BLaER1 treated with 17β-estradiol and CSF1 and Interleukin-3, amounts not matched to agents 10 nM and 100 nM (cell line): ENCODE data around the gene RAP1GDS1.
"Not testable (repeated sequence)": the region's sequence is repeated elsewhere in the genome, so short reads cannot be mapped to it uniquely, and the experiment has no call there.

ENCODE experiments used
- H3K27ac ChIP-seq, 11 experiments: shearing (Covaris generic); formaldehyde crosslinking; 2 replicates each; pipeline ENCODE4 v1.8.1; 2022
- H3K27me3 ChIP-seq, 11 experiments: shearing (Covaris generic); formaldehyde crosslinking; 2 replicates each; pipeline ENCODE4 v1.8.1; 2022
- H3K36me3 ChIP-seq, 11 experiments: shearing (Covaris generic); formaldehyde crosslinking; 2 replicates each; pipeline ENCODE4 v1.8.1; 2022
- H3K4me1 ChIP-seq, 10 experiments: shearing (Covaris generic); formaldehyde crosslinking; 2 replicates each; pipeline ENCODE4 v1.8.1; 2022
- H3K4me2 ChIP-seq, 11 experiments: shearing (Covaris generic); formaldehyde crosslinking; 2 replicates each; pipeline ENCODE4 v1.8.1; 2022
- H3K4me3 ChIP-seq, 10 experiments: shearing (Covaris generic); formaldehyde crosslinking; 2 replicates each; pipeline ENCODE4 v1.8.1; 2022
- H3K9ac ChIP-seq, 11 experiments: shearing (Covaris generic); formaldehyde crosslinking; 2 replicates each; pipeline ENCODE4 v1.8.1; 2022
- H3K9me3 ChIP-seq, 11 experiments: shearing (Covaris generic); formaldehyde crosslinking; replicated peaks in 1 of 11; 2 replicates each; pipeline ENCODE4 v1.8.1; 2022
- H4K20me1 ChIP-seq, 11 experiments: shearing (Covaris generic); formaldehyde crosslinking; 2 replicates each; pipeline ENCODE4 v1.8.1; 2022
- Cebpa-rat ChIP-seq, 11 experiments: shearing (Covaris generic); IDR thresholded peaks; 2 replicates each; pipeline ENCODE4 v1.8.1; 2022

Gene RAP1GDS1

DNA sequence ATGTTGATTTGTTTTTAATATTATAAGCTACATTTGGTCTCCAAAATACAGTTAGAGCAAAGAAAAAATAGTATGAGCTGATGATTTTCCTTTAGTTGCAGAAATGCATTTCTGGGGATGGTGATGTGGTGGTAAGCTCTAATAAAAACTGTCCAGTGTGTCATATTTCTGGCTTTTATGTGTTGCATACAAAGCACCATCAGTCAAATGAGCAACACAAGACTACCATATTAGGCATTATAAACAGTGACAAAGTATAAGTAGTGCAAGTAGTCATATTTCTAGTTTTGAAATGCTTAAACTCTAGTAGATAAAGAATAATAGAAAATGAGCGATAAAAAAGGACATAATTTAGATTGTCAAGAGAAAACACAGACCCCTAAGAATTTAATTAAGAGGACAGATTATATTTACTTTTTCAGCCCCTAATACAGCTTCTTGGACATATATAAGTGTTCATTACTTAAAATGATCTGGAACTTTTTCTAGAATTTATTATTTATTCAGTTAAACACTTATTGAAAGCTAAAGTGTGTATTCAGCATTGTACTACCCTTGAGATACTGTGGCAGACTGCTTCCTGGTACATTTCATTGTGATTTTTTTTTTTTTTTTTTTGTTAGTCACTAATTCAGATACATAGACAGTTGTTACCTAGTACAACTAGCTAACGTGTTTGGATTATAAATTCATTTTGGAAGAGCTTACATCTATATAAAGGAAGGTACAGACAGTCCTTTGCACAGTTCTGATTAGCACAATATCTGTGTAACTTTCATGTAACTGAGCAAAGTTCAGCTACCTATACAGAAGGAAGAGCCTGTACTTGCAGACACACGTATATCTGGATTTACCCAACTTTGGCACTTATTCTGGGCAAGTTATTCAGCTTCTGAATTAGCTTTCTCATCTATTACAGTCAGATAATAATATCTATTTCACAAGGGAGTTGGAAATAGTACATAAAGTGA is 22.3 kb downstream of the RAP1GDS1 start:
- Histone ChIP-seq H3K9ac (no peak overlapping the region), H3K4me1 (peaks cover 0 to under 1% (median 0%) of the 10 kb centered on the region in 10 experiments; a peak in 2 of 20 replicates), H3K4me2 (no peak overlapping the region)

DNA sequence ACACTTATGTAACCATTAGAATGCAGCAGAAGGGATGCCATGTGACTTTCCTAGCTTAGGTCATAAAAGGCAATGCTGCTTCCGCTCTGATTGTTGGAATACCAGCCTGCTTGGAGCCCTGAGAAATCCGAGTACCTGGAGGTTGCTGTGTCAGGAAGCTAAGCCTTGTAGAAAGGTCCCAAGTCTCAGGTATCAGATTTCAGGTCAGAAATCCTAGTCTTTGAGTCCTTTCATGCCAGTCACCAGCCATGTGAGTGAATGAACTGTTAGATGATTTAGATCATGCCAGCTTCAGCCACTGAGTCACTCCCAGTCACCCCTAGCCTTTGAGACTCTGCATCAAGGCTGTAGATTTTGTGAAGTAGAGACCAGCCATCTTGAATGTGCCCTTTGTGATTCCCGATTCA is 23.5 kb downstream of the RAP1GDS1 start:
- peaks cover 0 to 10% (median 2%) of the 10 kb centered on the region in 10 experiments; a peak in 5 of 20 replicates for H3K4me1 ChIP-seq
- 0 out of 22 replicates have a peak, but pooled peaks cover 0 to 4% (median 0%) of the 10 kb centered on the region in 11 experiments for H3K36me3 ChIP-seq

More for the DNA sequence above, 22.3 kb downstream of the RAP1GDS1 start:
- peaks cover 6 to 22% (median 14%) of the 10 kb centered on the region in 11 experiments; a peak in 17 of 22 replicates for H3K9me3 ChIP-seq
- no peak overlapping the region for H3K27ac ChIP-seq
- H4K20me1 ChIP-seq = peaks cover 0 to 61% (median 21%) of the 10 kb centered on the region in 11 experiments; a peak in 11 of 22 replicates
- peaks cover 0 to 5% (median 0%) of the 10 kb centered on the region in 11 experiments; a peak in 2 of 22 replicates for H3K36me3 ChIP-seq
- no peak overlapping the region for H3K4me3 ChIP-seq
- H3K27me3 ChIP-seq = no peaks in the 10 kb centered on the region
- TF ChIP-seq Cebpa-rat (IDR thresholded peaks at IDR 0.05) = no peak

GRCh38 chr4:98285676-98286075 is 24.5 kb downstream of the RAP1GDS1 start:
- no peak for TF ChIP-seq Cebpa-rat (IDR thresholded peaks at IDR 0.05)
- H3K27ac ChIP-seq = no peak overlapping the region
- 0 out of 22 replicates have a peak, but pooled peaks cover 0 to 4% (median 0%) of the 10 kb centered on the region in 11 experiments for H3K36me3 ChIP-seq
- no peaks in the 10 kb centered on the region for H3K27me3 ChIP-seq
- H3K9me3 ChIP-seq = peaks cover 0 to 8% (median under 1%) of the 10 kb centered on the region in 11 experiments; a peak in 7 of 22 replicates
- H3K9ac ChIP-seq = no peak overlapping the region
- H3K4me1 ChIP-seq = peaks cover 0 to 10% (median 2%) of the 10 kb centered on the region in 10 experiments; a peak in 5 of 20 replicates
- H3K4me2 ChIP-seq = no peak overlapping the region
- peaks cover 0 to 82% (median 34%) of the 10 kb centered on the region in 11 experiments; a peak in 13 of 22 replicates for H4K20me1 ChIP-seq
- no peak overlapping the region for H3K4me3 ChIP-seq

More for the DNA sequence above, 23.5 kb downstream of the RAP1GDS1 start:
- H3K4me2 ChIP-seq = no peak overlapping the region
- H4K20me1 ChIP-seq = peaks cover 0 to 72% (median 26%) of the 10 kb centered on the region in 11 experiments; a peak in 11 of 22 replicates
- H3K9ac ChIP-seq = no peak overlapping the region
- TF ChIP-seq Cebpa-rat (IDR thresholded peaks at IDR 0.05) = no peak
- H3K4me3 ChIP-seq = no peak overlapping the region
- H3K27ac ChIP-seq = no peak overlapping the region
- peaks cover 0 to 13% (median 6%) of the 10 kb centered on the region in 11 experiments; a peak in 15 of 22 replicates for H3K9me3 ChIP-seq
- no peaks in the 10 kb centered on the region for H3K27me3 ChIP-seq

DNA sequence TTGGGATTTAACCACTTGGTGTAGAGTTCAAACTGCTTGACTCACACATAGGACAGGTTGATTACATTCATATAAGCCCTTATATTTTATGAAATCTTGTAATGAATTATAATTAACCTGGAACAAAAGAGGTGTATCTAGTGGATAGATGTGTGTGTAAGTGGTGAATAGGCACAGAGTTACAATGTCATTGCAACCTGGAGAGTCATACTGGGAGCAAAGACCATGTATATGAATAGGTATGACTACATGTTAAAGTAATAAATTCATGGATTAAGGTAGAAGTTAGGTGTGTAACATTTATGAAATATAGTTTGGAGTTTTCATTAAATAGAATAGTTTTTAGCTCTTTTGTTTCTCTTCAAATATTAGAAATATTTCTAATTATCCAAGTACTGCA is 26.1 kb downstream of the RAP1GDS1 start:
- H4K20me1 ChIP-seq = peaks cover 0 to 91% (median 43%) of the 10 kb centered on the region in 11 experiments; a peak in 15 of 22 replicates
- no peaks in the 10 kb centered on the region for H3K27me3 ChIP-seq

DNA sequence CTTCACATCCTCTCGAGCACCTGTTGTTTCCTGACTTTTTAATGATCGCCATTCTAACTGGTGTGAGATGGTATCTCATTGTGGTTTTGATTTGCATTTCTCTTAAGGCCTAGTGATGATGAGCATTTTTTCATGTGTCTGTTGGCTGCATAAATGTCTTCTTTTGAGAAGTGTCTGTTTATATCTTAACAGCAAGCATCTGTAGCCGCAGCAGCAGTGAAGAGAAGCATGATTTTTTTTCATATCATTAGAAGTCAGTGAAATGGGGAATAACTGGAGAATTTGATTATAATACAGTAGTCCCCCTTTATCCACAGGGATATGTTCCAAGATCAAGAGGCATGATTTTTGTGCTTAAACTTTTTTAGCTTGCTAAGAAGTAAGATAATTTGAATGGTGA is 27.5 kb downstream of the RAP1GDS1 start:
- peaks cover 0 to 11% (median 0%) of the 10 kb centered on the region in 11 experiments; a peak in 3 of 22 replicates for H3K9me3 ChIP-seq
- peaks cover 0 to 83% (median 41%) of the 10 kb centered on the region in 11 experiments; a peak in 15 of 22 replicates for H4K20me1 ChIP-seq
- peaks cover 2 to 11% (median 5%) of the 10 kb centered on the region in 11 experiments; a peak in 16 of 22 replicates for H3K36me3 ChIP-seq
- not testable (repeated sequence) for H3K4me3 ChIP-seq, H3K9ac ChIP-seq, H3K4me2 ChIP-seq, H3K27me3 ChIP-seq, H3K27ac ChIP-seq
- peaks cover 0 to 12% (median 5%) of the 10 kb centered on the region in 10 experiments; a peak in 9 of 20 replicates for H3K4me1 ChIP-seq

More for the DNA sequence above, 26.1 kb downstream of the RAP1GDS1 start:
- Histone ChIP-seq H3K4me2 (no peak overlapping the region), H3K9me3 (peaks cover 0 to 11% (median 0%) of the 10 kb centered on the region in 11 experiments; a peak in 3 of 22 replicates), H3K4me1 (peaks cover 0 to 10% (median 2%) of the 10 kb centered on the region in 10 experiments; a peak in 5 of 20 replicates), H3K9ac (no peak overlapping the region), H3K36me3 (0 out of 22 replicates have a peak, but pooled peaks cover 0 to 4% (median 0%) of the 10 kb centered on the region in 11 experiments), H3K4me3 (no peak overlapping the region), H3K27ac (no peak overlapping the region)
- TF ChIP-seq Cebpa-rat (IDR thresholded peaks at IDR 0.05) = no peak

DNA sequence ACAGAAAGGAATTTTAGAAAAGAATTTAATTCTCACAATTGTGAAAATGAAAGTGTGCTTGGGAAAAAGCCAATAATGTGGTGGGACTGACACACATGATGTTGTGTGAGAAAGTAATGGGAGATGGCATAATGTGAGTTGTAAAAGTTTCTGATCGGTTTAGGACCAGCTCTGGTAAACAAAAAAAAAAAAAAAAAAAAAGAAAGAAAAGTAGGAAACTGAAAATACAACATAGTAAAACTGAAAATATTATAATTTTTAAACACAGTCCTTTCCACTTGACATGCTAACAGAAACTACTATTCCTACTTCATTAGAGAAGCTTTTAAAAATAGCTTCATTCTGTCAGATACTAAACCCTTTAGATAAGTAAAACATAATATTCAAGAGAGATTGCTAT is 28.2 kb downstream of the RAP1GDS1 start:
- peaks cover 0 to 78% (median 36%) of the 10 kb centered on the region in 11 experiments; a peak in 15 of 22 replicates for H4K20me1 ChIP-seq
- H3K4me2 ChIP-seq = peak overlapping the region in 1 of 11 experiments; percentile 6; a peak in 2 of 22 replicates
- no peak for TF ChIP-seq Cebpa-rat (IDR thresholded peaks at IDR 0.05)
- H3K4me1 ChIP-seq = peaks cover 0 to 19% (median 5%) of the 10 kb centered on the region in 10 experiments; a peak in 9 of 20 replicates
- H3K36me3 ChIP-seq = peaks cover 5 to 16% (median 10%) of the 10 kb centered on the region in 11 experiments; a peak in 20 of 22 replicates
- H3K4me3 ChIP-seq = no peak overlapping the region
- peaks cover 0 to 11% (median 0%) of the 10 kb centered on the region in 11 experiments; a peak in 3 of 22 replicates for H3K9me3 ChIP-seq
- no peak overlapping the region for H3K27ac ChIP-seq
- no peak overlapping the region for H3K9ac ChIP-seq
- H3K27me3 ChIP-seq = no peaks in the 10 kb centered on the region

DNA sequence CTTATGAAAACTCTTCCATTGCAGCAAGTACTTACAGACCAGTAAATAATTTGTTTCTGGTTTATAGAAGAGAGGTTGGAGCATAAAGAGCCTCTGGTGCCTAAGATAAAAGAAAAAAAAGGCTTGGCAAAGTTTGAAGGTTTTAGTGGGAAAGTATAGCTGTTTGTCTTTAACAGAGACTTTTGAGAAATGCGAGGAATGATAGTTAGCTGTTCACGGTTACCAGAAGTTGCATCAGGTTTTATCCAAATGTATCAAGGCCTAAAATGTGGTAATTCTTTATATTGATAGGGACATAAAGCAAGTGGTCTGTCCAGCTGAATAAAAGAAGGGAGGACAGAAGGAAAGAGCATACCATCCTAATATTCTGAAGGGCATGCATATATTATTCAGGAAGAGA is 29.3 kb downstream of the RAP1GDS1 start:
- Histone ChIP-seq H3K9me3 (peaks cover 0 to 11% (median 0%) of the 10 kb centered on the region in 11 experiments; a peak in 3 of 22 replicates), H3K4me1 (peaks cover 0 to 23% (median 5%) of the 10 kb centered on the region in 10 experiments; a peak in 9 of 20 replicates), H3K9ac (no peak overlapping the region), H3K27ac (no peak overlapping the region), H3K27me3 (no peaks in the 10 kb centered on the region), H4K20me1 (peaks cover 0 to 68% (median 26%) of the 10 kb centered on the region in 11 experiments; a peak in 15 of 22 replicates), H3K4me2 (no peak overlapping the region), H3K36me3 (peaks cover 8 to 27% (median 22%) of the 10 kb centered on the region in 11 experiments), H3K4me3 (no peak overlapping the region)
- no peak for TF ChIP-seq Cebpa-rat (IDR thresholded peaks at IDR 0.05)

GRCh38 chr4:98293104-98293887 is 32.1 kb downstream of the RAP1GDS1 start:
- peak overlapping the region in 1 of 11 experiments; percentile 2; a peak in 2 of 22 replicates for H3K4me2 ChIP-seq
- no peak for TF ChIP-seq Cebpa-rat (IDR thresholded peaks at IDR 0.05)
- H3K36me3 ChIP-seq = peaks cover 16 to 52% (median 39%) of the 10 kb centered on the region in 11 experiments
- H3K4me3 ChIP-seq = no peak overlapping the region
- peaks cover 0 to 23% (median 5%) of the 10 kb centered on the region in 10 experiments; a peak in 9 of 20 replicates for H3K4me1 ChIP-seq
- H3K27ac ChIP-seq = no peak overlapping the region
- H3K9me3 ChIP-seq = peaks cover 0 to 5% (median 0%) of the 10 kb centered on the region in 11 experiments; a peak in 1 of 22 replicates
- H4K20me1 ChIP-seq = peaks cover 0 to 56% (median 22%) of the 10 kb centered on the region in 11 experiments; a peak in 15 of 22 replicates
- H3K27me3 ChIP-seq = no peaks in the 10 kb centered on the region
- H3K9ac ChIP-seq = no peak overlapping the region
